Neural progenitor cell (in vitro differentiated cells): ENCODE results near the gene NTRK3.

Source experiments
- EZH2phosphoT487 ChIP-seq: fragments of 200-600 bp; sonication (generic); IDR thresholded peaks from 2 replicates; pipeline ENCODE4 v1.6.1; 2017; ENCODE audit warnings: antibody characterized with exemption
- TF ChIP-seq, protein P1 (sequence below): fragments of 200-600 bp; sonication (generic); IDR thresholded peaks from 2 replicates; pipeline ENCODE4 v1.5.1; 2017; ENCODE audit warnings: antibody characterized with exemption, mild to moderate bottlenecking

DNA sequence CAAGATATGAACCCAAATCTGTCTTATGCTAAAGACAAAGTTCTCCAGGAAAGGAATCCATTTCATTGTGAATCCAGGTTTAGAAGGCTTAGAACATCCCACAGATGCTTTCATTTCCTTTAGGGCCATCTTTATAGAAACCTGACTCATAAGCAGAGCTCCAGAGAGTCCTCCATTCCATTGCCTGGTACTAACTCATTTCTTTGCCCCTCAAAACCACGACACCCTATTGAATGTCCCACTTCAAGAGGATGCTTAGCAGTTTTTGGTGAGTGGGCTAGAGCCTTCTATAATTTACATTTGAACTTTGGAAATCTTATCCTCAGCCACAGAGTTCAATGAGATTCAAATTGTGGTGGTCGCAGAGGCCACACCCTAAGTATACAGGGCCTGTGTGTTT is 325.0 kb downstream of the NTRK3 start:
- no peak for TF ChIP-seq EZH2phosphoT487
- TF ChIP-seq, protein P1, sequence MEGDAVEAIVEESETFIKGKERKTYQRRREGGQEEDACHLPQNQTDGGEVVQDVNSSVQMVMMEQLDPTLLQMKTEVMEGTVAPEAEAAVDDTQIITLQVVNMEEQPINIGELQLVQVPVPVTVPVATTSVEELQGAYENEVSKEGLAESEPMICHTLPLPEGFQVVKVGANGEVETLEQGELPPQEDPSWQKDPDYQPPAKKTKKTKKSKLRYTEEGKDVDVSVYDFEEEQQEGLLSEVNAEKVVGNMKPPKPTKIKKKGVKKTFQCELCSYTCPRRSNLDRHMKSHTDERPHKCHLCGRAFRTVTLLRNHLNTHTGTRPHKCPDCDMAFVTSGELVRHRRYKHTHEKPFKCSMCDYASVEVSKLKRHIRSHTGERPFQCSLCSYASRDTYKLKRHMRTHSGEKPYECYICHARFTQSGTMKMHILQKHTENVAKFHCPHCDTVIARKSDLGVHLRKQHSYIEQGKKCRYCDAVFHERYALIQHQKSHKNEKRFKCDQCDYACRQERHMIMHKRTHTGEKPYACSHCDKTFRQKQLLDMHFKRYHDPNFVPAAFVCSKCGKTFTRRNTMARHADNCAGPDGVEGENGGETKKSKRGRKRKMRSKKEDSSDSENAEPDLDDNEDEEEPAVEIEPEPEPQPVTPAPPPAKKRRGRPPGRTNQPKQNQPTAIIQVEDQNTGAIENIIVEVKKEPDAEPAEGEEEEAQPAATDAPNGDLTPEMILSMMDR, result no peak
